Colon (tissue), 2 donors: ENCODE measurements around the gene PNRC1.
"Not testable (repeated sequence)": the region's sequence is repeated elsewhere in the genome, so short reads cannot be mapped to it uniquely, and the experiment has no call there.

Experiments
- FAIRE-seq: peaks from 2 replicates; lab custom pipeline; 2012; peaks lifted over from hg19 to GRCh38; lab: Jason Lieb, UNC
- donor health status: control.
- donor health status: control.

The PNRC1 gene

DNA sequence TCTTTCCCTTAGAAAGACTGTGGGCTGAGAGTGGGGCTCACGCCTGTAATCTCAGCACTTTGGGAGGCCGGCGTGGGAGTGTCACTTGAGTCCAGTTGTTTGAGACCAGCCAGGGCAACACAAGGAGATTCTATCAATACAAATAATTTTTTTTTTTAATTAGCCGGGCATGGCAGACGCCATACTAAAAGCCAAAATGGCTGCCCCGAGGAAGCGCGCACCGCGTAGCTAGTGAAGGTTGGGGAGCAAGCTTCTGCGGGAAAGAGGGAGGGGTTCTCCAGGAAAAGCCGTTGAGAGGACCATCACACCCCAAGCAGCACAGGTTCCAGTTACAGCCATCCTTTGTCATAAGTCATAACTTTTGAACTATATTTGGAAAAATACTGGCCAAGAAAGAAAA is 21.3 kb upstream of the PNRC1 start:
- no peak for FAIRE-seq

DNA sequence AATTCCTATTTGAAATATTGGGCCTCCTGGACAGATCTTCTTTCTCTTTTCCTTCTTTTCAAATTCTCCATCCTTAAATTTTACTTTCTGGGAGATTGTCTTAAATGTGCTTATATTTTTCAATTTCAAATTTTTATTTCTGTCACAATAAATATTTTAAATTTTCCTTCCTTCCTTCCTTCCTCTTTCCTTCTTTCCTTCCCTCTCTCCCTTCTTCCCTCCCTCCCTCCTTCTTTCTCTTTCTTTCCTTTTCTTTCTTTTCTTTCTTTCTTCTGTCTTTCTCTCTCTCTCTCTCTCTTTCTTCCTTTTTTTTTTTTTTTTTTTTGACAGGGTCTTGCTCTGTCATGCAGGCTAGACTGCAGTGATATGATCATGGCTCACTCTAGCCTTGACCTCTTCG is 16.7 kb upstream of the PNRC1 start:
- FAIRE-seq = no peak

DNA sequence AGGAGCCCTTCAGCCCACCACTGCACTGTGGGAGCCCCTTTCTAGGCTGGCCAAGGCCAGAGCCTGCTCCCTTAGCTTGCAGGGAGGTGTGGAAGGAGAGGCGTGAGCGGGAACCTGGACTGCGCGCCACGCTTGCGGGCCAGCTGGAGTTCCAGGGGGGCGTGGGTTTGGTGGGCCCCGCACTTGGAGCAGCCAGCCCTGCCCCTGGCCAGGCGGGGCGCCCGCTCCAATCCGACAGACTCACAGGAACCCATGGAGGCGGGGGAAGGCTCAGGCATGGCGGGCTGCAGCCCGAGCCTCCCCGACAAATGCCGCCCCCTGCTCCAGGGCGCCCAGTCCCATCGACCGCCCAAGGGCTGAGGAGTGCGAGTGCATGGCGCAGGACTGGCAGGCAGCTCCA is 15.6 kb upstream of the PNRC1 start:
- not testable (repeated sequence) for FAIRE-seq

DNA sequence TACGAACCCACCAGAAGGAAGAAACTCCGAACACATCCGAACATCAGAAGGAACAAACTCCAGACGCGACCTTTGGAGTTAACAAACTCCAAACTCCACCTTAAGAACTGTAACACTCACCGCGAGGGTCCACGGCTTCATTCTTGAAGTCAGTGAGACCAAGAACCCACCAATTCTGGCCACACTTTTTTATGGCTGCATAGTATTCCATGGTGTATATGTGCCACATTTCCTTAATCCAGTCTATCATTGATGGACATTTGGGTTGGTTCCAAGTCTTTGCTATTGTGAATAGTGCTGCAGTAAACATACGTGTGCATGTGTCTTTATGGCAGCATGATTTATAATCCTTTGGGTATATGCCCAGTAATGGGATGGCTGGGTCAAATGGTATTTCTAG is 14.4 kb upstream of the PNRC1 start:
- FAIRE-seq = not testable (repeated sequence)

DNA sequence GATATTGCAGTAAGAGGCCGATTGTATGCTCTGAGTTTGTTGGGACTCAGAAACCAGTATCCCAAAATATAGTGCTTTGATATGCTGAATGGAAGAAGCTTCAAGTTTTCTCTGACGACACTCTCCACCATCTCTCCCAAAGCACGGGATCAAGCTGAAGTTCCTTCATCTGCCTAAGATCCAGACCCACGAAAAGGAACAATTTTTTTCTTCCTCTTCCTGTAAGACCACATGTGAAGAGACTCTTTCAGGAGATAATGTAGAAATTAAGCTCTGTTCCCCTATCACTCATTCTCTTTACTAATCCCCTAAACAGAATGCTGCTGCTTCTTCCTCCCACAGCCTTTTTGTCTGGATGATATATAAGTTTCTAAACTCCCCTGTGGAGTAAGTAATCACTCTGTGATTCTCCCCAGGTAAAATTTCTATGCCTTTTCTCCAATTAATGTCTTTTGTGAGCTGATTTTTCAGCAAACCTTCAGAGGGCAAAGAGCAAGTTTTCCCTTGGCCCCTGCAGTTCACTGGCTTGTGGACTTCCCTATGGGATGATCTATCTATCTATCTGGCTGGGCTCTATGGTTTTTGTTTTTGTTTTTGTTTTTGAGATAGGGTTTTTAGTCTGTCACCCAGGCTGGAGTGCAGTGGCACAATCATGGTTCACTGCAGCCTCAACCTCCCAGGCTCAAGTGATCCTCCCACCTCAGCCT is 13.5 kb upstream of the PNRC1 start:
- FAIRE-seq = no peak

DNA sequence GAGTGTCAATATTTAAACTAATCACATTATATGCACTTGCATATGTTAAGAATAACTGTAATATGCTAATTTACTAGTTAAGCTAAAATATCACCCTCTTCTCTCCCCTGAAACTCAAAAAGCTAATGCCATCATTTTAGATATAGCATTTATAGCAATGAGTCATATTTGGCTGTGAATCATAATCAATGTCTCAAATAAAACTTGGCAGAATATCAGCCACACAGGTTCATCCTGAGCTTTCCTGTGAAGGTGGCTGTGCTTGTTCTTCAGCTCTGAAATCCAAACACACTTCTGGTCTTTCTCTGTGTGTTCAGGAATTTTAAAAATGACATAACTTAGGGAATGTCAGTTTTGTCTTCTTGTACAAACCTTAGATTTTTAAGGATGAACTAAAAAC is 12.8 kb upstream of the PNRC1 start:
- no peak for FAIRE-seq

DNA sequence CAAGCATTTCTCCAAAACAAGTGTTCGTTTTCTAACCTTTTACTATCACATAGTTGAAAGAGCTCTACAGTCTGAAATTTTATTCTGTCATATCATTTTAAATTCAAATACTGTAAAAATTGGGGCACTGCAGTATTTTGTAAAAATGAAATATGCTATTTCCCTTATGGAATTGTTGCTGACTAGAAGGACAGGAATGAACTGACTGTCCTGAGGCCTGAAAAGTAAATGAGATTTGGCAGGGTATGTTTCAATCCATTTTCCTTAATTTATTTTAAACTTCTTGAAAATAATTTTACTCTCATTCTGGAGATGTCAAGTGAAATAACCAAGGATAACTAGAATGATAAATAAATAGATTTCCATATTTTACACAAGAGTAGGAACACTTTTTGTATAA is 11.9 kb upstream of the PNRC1 start:
- no peak for FAIRE-seq

DNA sequence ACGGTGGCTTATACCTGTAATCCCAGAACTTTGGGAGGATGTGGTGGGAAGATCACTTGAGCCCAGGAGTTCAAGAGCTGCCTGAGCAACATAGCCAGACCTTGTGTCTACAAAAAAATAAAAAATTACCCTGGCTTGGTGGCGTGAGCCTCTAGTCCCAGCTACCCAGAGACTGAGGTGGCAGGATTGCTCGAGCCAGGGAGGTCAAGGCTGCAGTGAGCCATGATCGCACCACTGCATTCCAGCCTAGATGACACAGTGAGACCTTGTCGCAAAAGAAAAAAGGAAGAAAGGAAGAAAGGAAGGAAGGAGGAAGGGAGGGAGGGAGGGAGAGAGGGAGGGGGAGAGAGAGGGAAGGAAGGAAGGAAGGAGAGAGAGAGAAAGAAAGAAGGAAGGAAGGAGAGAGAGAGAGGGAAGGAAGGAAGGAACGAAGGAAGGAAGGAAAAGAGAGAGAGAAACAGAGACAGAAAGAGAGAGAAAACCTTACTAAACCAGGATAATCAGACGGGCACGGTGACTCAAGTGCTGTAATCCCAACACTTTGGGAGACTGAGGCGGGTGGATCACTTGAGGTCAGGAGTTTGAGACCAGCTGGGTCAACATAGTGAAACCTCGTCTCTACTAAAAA is 10.9 kb upstream of the PNRC1 start:
- no peak for FAIRE-seq

DNA sequence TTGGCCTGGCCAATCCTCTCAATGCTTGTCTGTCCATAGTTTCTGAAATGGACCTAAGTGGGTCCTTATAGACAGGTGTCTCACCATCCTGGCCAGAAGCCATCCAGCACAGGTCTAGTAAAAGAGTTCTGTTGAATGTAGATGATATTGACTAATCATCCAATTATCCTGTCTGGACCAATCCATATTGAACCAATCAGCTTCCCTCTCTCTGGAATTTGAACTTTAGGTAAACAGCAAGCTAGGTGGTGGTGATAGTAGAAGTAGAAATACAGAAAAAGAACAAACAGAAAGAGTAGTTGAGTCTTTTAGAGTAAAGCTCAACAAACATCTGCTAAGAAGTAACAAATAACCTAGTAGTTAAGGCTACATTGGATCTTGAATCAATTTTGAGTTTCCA is 9.5 kb upstream of the PNRC1 start:
- FAIRE-seq = no peak

DNA sequence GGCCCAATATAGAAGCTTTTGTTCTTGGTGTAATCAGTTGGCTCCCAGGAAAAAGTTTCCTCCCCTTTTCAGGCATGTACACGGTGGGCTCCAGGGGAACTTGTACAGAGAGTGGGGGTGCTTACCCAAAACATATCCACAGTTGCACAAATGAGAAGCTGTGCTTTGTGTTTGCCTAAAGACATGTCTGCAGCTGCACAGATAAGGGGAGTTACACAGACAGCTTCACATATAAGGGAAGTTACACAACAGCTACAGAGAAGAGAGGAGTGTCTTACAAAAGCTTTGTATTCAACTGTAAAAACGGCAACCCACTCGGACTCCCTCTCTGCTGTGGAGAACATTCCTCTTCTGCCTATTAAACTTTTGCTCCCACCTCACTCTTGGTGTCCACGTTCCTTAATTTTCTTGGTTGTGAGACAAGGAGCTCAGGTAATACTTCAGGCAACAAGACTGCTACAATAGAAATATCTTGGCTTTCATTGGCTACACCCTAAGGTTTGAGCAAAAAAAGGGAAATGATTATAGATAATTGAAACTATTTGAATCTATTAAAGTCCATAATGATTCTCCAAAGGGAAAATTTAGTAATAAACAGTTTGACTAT is 7.4 kb upstream of the PNRC1 start:
- FAIRE-seq = no peak

DNA sequence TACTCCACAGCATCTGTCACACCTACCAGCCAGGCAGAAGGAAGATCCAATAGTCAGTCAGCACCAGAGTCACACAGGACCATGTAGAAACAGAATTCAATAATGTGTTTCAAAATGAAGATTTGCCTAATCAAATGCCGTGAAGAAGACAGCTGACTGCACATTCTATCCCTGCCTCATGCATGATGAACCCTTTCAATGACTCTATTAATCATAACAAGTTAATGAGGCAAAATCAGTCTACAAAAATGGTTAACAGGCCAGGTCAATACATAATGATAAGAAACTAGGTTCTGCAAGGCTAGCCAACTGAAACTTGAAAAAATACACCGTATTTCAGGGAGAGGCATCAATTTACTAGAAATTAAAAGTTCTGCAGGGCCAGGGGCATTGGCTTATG is 6.7 kb upstream of the PNRC1 start:
- FAIRE-seq = no peak

DNA sequence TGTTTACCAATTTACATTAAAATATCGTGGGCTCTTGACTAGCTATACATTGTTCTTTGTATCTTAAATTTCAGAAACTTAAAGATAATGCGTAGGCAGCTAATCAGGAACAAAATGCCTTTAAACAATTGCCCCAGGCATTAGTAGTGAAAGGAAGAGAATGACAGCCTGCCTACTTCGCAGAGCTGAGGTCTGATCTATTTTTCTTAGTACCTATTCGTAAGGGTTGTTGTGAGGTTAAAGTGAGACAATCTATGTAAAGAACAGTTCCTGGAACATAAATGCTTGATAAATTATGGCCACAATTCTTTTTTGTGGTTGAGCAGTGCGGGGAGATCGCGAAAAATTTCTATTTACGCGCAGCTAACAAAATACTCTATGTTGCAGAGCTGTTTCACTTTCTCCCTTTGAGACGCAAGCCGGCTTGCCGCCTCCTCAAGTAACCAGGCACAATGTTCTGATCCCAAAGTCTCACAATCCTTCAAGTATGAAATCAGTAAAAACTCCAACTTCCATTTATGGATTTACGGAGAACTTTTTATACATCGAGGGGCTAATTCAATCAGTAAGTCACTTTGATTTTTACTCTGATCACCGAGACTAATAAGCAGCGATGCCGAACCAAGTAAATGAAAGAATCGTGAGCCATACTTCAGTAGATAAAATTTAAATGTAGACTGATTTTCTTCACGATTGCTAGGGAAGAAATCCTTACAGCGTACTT is 878 bp upstream of the PNRC1 start:
- FAIRE-seq = no peak

DNA sequence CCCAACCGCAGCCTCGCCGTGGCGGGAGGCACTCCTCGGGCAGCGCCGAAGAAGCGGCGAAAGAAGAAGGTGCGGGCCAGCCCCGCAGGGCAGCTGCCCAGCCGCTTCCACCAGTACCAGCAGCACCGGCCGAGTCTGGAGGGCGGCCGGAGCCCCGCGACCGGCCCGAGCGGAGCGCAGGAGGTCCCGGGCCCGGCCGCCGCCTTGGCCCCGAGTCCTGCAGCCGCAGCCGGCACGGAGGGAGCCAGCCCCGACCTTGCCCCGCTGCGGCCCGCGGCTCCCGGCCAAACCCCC is 525 bp downstream of the PNRC1 start:
- FAIRE-seq = no peak

DNA sequence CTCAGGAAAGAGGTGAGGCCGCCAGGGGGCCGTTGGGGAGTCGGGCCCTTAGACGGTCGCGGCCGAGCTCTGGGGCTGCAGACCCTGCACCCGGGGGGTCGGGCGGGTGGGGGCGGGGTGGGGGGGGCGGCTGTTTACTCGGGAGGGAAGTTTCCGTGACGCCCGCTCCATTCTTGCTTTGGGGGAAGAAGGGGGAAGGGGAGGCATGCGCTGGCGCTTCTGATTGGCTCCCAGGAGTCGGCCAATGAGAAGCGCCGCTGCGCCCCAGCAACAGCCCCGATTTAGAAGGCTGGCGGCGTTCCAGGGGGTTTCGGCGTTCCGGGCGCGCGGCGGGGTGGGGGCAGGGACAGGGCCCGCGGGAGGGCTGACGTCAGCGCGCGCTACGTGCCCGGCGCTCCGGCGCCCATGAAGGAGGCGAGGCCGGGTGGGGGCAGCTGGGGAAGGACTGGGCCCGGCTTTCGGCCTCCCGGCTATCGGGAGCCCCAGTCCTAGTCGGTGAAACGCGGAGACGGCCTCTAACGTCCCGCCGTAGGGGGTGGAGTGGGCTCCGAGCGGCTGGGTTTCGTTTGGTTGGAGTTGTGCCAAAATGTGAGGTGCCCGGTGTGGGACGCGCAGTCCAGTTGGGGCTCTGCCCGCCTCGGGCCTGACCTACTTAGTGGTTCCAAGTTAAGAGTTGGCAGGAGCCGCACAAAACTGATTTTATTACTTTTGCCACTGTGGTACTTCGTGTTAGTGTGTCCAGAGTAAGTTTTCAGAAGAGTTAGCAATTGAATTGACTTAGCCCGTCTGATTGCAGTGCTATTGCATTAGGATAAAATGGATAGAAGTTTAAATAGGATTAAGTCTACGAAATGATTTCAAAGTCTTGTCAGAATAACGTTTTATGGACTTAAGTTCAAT is 1.1 kb downstream of the PNRC1 start:
- no peak for FAIRE-seq

DNA sequence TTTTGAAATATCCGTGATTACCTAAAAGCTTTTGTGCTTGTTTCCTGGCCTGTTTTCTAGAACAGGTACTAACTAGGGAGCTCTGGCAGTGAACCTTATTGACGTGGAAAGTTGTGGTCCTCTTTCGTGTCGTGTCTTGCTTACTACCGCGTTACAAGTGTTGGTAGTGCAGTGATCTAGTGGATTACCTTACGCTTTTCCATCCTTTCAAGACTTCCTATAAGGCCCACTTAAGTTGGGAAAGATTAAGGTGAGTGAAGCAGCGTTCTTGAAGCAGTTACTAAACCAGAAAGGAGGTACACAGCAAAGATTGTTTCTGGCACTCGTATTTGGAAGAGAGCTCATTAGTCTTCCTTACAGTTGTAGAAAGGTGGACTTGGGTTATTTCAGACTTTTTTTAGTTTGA is 1.9 kb downstream of the PNRC1 start:
- no peak for FAIRE-seq

DNA sequence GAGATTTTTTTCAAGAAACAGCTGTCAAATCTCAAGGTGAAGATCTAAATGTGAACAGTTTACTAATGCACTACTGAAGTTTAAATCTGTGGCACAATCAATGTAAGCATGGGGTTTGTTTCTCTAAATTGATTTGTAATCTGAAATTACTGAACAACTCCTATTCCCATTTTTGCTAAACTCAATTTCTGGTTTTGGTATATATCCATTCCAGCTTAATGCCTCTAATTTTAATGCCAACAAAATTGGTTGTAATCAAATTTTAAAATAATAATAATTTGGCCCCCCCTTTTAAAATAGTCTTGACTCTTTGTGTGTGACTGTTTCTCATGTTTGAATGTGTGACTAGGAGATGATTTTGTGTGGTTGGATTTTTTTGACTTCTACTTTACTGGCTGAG is 4.0 kb downstream of the PNRC1 start:
- no peak for FAIRE-seq

DNA sequence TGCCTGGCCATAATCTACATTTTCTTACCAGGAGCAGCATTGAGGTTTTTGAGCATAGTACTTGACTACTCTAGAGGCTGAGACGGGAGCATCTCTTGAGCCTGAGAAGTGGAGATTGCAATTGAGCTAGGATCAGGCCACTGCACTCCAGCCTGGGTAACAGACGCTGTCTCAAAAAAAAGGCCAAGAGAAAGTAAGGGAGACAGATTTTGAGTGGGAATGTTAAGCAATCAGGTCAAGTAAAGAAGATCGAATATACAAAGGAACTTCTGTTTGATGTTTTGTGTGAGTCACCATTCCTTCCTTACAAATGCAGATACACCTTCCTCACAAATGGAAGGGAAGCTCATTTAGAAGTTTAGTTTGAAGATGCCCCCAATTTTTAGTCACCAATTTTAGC is 4.4 kb downstream of the PNRC1 start:
- FAIRE-seq = no peak

DNA sequence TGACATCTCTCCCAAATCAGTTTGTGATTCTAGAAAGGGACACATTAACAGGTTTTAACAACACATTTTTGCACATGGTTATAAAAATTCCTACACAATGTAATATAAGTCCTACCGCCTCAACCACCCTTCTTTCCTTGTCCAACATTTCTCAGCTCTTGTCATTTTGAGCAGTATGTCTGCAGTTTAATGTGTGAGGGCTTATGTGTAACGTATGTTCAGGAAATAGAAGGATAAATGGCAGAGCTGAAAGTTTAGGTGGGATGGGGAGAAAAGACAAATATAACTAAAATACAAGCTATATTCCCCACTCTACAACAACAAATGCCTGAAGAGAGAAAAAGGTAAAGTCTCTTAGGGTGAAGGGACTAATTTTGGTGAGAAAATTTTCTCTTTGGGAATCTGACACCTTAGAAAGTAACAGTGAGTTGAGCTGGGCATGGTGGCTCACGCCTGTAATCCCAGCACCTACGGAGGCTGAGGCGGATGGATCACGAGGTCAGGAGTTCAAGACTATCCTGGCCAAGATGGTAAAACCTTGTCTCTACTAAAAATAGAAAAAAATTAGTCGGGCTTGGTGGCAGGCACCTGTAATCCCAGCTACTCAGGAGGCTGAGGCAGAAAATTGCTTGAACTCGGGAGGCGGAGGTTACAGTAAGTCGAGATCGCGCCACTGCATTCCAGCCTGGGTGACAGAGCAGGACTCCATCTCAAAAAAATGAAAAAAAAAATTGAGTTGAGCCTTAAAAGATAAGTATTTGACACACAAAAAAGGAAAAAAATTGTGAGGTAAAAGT is 5.1 kb downstream of the PNRC1 start:
- no peak for FAIRE-seq

DNA sequence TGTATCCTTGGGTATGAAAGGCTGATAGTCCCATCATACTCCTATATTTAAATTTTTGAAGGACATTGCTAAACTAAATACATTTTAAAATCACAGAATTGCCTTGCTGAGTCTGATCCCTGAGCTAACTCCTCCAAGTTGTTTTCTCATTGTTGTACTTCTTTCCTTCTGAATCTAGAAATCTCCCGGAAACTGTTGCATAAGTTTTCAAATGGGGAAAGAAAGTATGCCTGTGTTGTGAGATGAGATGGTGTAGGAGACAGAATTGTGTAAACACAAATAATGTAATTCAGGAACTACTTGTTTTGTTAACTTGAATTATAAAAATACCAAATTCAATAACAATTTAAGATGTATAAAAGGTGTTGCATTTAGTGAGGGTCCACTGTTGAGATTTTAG is 7.3 kb downstream of the PNRC1 start:
- no peak for FAIRE-seq

DNA sequence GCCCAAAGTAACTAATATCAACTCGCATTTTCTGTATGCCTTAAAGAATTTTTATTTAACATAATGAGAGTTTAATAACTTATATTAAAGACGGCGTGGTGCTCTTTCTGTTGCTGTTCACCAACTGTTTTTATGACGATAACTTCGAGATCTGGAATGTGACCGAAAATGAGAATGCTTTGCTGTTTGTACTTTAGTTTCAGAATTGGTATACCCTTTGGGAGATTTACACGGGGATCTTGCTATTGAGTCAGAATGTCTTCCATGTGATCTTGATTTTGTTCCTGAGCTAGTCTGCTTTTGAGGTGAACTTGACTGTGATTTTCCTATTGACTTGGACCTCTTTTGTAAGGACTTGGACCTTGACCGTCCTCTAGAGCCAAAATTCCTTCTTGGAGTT is 17.9 kb downstream of the PNRC1 start:
- FAIRE-seq = no peak

DNA sequence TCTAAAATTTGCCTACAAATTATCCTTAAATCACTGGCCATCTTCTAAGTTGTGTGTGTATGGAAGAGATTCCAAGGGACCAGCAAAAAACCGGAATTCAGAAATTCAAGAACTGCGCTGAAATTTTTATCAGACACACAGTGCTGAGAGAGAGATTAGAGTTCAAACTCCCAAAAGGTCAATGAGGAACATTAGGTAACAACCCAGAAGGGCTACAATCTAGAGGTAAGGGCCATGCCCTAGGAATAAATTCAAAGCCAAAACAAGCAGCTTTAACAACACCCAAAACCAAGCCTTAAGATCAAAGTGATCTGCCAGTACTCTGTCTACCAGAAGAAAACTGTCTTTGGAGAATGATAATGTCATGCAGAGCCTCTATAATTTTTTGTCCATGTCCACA is 19.6 kb downstream of the PNRC1 start:
- FAIRE-seq = no peak

DNA sequence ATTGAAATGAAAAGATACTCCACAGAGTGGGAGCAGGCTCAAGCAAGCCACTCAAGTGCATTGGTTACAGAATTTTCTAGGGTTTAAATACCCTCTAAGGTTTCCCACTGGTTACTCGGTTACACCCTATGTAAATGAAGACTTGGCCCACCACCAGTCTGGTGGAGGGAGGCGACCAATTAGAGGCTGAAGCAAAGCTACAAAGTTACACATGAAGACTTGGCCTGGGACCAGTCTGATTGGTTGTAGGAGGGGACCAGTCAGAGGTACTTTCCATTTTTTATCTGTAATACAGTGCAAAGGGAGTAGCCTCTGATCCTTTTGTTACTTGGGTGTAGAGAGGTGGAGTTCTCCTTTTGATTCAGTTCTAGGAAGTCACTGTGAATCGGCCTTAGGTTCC is 29.7 kb downstream of the PNRC1 start:
- FAIRE-seq = no peak
